Measurements from ENCODE around the gene GRB14. TPM values are rescaled to one million over a fixed set of nuclear protein-coding genes. Genes with fewer than 3 reads are reported as not detected.

Gene GRB14
- total RNA-seq, 1 donor from 2014 or later, result not detected

- H3K4me3 Mint-ChIP-seq (ENCODE audit: low read depth), result no peak overlapping the region
- intact Hi-C loops (cut with micrococcal nuclease), result no loop called here
- H3K9me3 Mint-ChIP-seq, result no peaks in the 10 kb centered on the region
- no peak overlapping the region for H3K27ac Mint-ChIP-seq
- DNase-seq (ENCODE audit: low spot score), result no peak
- no peaks in the 10 kb centered on the region for H3K4me1 Mint-ChIP-seq (ENCODE audit: low read depth)
- no peaks in the 10 kb centered on the region for H3K36me3 Mint-ChIP-seq (ENCODE audit: low read depth)
- H3K27me3 Mint-ChIP-seq (ENCODE audit: low read depth), result no peaks in the 10 kb centered on the region
These were observed 90.8 kb downstream of the GRB14 start for GRCh38 chr2:164530464-164530863.

GRCh38 chr2:164523726-164524125 is 97.6 kb downstream of the GRB14 start:
- H3K27ac Mint-ChIP-seq, result no peak overlapping the region
- no peaks in the 10 kb centered on the region for H3K4me1 Mint-ChIP-seq (ENCODE audit: low read depth)
- no peak overlapping the region for H3K4me3 Mint-ChIP-seq (ENCODE audit: low read depth)
- H3K36me3 Mint-ChIP-seq (ENCODE audit: low read depth), result no peaks in the 10 kb centered on the region
- peaks cover 7% of the 10 kb centered on the region for H3K9me3 Mint-ChIP-seq
- DNase-seq (ENCODE audit: low spot score), result no peak
- no peaks in the 10 kb centered on the region for H3K27me3 Mint-ChIP-seq (ENCODE audit: low read depth)
- intact Hi-C loops (cut with micrococcal nuclease), result no loop called here

- no peaks in the 10 kb centered on the region for H3K27me3 Mint-ChIP-seq (ENCODE audit: low read depth)
- no peaks in the 10 kb centered on the region for H3K4me1 Mint-ChIP-seq (ENCODE audit: low read depth)
- DNase-seq (ENCODE audit: low spot score), result no peak
- H3K36me3 Mint-ChIP-seq (ENCODE audit: low read depth), result no peaks in the 10 kb centered on the region
- peaks cover 15% of the 10 kb centered on the region for H3K9me3 Mint-ChIP-seq
- no peak overlapping the region for H3K27ac Mint-ChIP-seq
- intact Hi-C loops (cut with micrococcal nuclease), result no loop called here
- H3K4me3 Mint-ChIP-seq (ENCODE audit: low read depth), result no peak overlapping the region
These were observed 98.3 kb downstream of the GRB14 start for GRCh38 chr2:164523009-164523408.

- Mint-ChIP-seq H3K27ac (no peak overlapping the region), H3K4me1 (ENCODE audit: low read depth) (no peaks in the 10 kb centered on the region), H3K36me3 (ENCODE audit: low read depth) (no peaks in the 10 kb centered on the region), H3K27me3 (ENCODE audit: low read depth) (no peaks in the 10 kb centered on the region), H3K4me3 (ENCODE audit: low read depth) (no peak overlapping the region), H3K9me3 (peaks cover 15% of the 10 kb centered on the region)
- intact Hi-C loops (cut with micrococcal nuclease), result no loop called here
- no peak for DNase-seq (ENCODE audit: low spot score)
These were observed 98.7 kb downstream of the GRB14 start for GRCh38 chr2:164522561-164522981.

- no peak overlapping the region for H3K27ac Mint-ChIP-seq
- intact Hi-C loops (cut with micrococcal nuclease), result no loop called here
- no peaks in the 10 kb centered on the region for H3K4me1 Mint-ChIP-seq (ENCODE audit: low read depth)
- H3K36me3 Mint-ChIP-seq (ENCODE audit: low read depth), result no peaks in the 10 kb centered on the region
- no peak for DNase-seq (ENCODE audit: low spot score)
- no peaks in the 10 kb centered on the region for H3K27me3 Mint-ChIP-seq (ENCODE audit: low read depth)
- peaks cover 30% of the 10 kb centered on the region for H3K9me3 Mint-ChIP-seq
- H3K4me3 Mint-ChIP-seq (ENCODE audit: low read depth), result no peak overlapping the region
These were observed 105.5 kb downstream of the GRB14 start for GRCh38 chr2:164515734-164516133.

- H3K27ac Mint-ChIP-seq, result no peak overlapping the region
- intact Hi-C loops (cut with micrococcal nuclease), result no loop called here
- no peaks in the 10 kb centered on the region for H3K27me3 Mint-ChIP-seq (ENCODE audit: low read depth)
These were observed 106.3 kb downstream of the GRB14 start for GRCh38 chr2:164515030-164515429.

GRCh38 chr2:164514491-164514890 is 106.8 kb downstream of the GRB14 start:
- peaks cover 30% of the 10 kb centered on the region for H3K9me3 Mint-ChIP-seq

More at GRCh38 chr2:164515030-164515429, 106.3 kb downstream of the GRB14 start:
- no peaks in the 10 kb centered on the region for H3K4me1 Mint-ChIP-seq (ENCODE audit: low read depth)
- peaks cover 30% of the 10 kb centered on the region for H3K9me3 Mint-ChIP-seq
- no peak for DNase-seq (ENCODE audit: low spot score)
- no peak overlapping the region for H3K4me3 Mint-ChIP-seq (ENCODE audit: low read depth)
- no peaks in the 10 kb centered on the region for H3K36me3 Mint-ChIP-seq (ENCODE audit: low read depth)

GRCh38 chr2:164512871-164513270 is 108.4 kb downstream of the GRB14 start:
- H3K4me3 Mint-ChIP-seq (ENCODE audit: low read depth), result no peak overlapping the region
- no peak overlapping the region for H3K27ac Mint-ChIP-seq
- no peak for DNase-seq (ENCODE audit: low spot score)
- H3K36me3 Mint-ChIP-seq (ENCODE audit: low read depth), result no peaks in the 10 kb centered on the region
- intact Hi-C loops (cut with micrococcal nuclease), result no loop called here
- no peaks in the 10 kb centered on the region for H3K27me3 Mint-ChIP-seq (ENCODE audit: low read depth)
- H3K9me3 Mint-ChIP-seq, result peaks cover 15% of the 10 kb centered on the region
- no peaks in the 10 kb centered on the region for H3K4me1 Mint-ChIP-seq (ENCODE audit: low read depth)

More at GRCh38 chr2:164514491-164514890, 106.8 kb downstream of the GRB14 start:
- Mint-ChIP-seq H3K4me3 (ENCODE audit: low read depth) (no peak overlapping the region), H3K36me3 (ENCODE audit: low read depth) (no peaks in the 10 kb centered on the region), H3K27ac (no peak overlapping the region), H3K27me3 (ENCODE audit: low read depth) (no peaks in the 10 kb centered on the region), H3K4me1 (ENCODE audit: low read depth) (no peaks in the 10 kb centered on the region)
- intact Hi-C loops (cut with micrococcal nuclease), result no loop called here
- no peak for DNase-seq (ENCODE audit: low spot score)

GRCh38 chr2:164511738-164512137 is 109.5 kb downstream of the GRB14 start:
- H3K4me1 Mint-ChIP-seq (ENCODE audit: low read depth), result no peaks in the 10 kb centered on the region
- no peak for DNase-seq (ENCODE audit: low spot score)
- no peaks in the 10 kb centered on the region for H3K27me3 Mint-ChIP-seq (ENCODE audit: low read depth)
- H3K27ac Mint-ChIP-seq, result no peak overlapping the region
- no peak overlapping the region for H3K4me3 Mint-ChIP-seq (ENCODE audit: low read depth)
- no peaks in the 10 kb centered on the region for H3K36me3 Mint-ChIP-seq (ENCODE audit: low read depth)
- intact Hi-C loops (cut with micrococcal nuclease), result no loop called here
- peaks cover 15% of the 10 kb centered on the region for H3K9me3 Mint-ChIP-seq

GRCh38 chr2:164510895-164511294 is 110.4 kb downstream of the GRB14 start:
- H3K4me1 Mint-ChIP-seq (ENCODE audit: low read depth), result no peaks in the 10 kb centered on the region
- no peaks in the 10 kb centered on the region for H3K27me3 Mint-ChIP-seq (ENCODE audit: low read depth)
- no peaks in the 10 kb centered on the region for H3K36me3 Mint-ChIP-seq (ENCODE audit: low read depth)
- peaks cover 15% of the 10 kb centered on the region for H3K9me3 Mint-ChIP-seq
- intact Hi-C loops (cut with micrococcal nuclease), result no loop called here
- H3K27ac Mint-ChIP-seq, result no peak overlapping the region
- H3K4me3 Mint-ChIP-seq (ENCODE audit: low read depth), result no peak overlapping the region
- DNase-seq (ENCODE audit: low spot score), result no peak

GRCh38 chr2:164509137-164509877 is 112.0 kb downstream of the GRB14 start:
- intact Hi-C loops (cut with micrococcal nuclease), result no loop called here
- no peak for DNase-seq (ENCODE audit: low spot score)
- Mint-ChIP-seq H3K9me3 (peaks cover 4% of the 10 kb centered on the region), H3K36me3 (ENCODE audit: low read depth) (no peaks in the 10 kb centered on the region), H3K27ac (no peak overlapping the region), H3K4me1 (ENCODE audit: low read depth) (no peaks in the 10 kb centered on the region), H3K27me3 (ENCODE audit: low read depth) (no peaks in the 10 kb centered on the region), H3K4me3 (ENCODE audit: low read depth) (no peak overlapping the region)

GRCh38 chr2:164504253-164504652 is 117.0 kb downstream of the GRB14 start:
- no peak for DNase-seq (ENCODE audit: low spot score)
- intact Hi-C loops (cut with micrococcal nuclease), result no loop called here
- H3K27me3 Mint-ChIP-seq (ENCODE audit: low read depth), result no peaks in the 10 kb centered on the region
- H3K27ac Mint-ChIP-seq, result no peak overlapping the region
- H3K4me3 Mint-ChIP-seq (ENCODE audit: low read depth), result no peak overlapping the region
- no peaks in the 10 kb centered on the region for H3K36me3 Mint-ChIP-seq (ENCODE audit: low read depth)
- H3K4me1 Mint-ChIP-seq (ENCODE audit: low read depth), result no peaks in the 10 kb centered on the region
- no peaks in the 10 kb centered on the region for H3K9me3 Mint-ChIP-seq

GRCh38 chr2:164498836-164499235 is 122.4 kb downstream of the GRB14 start:
- no peak overlapping the region for H3K4me3 Mint-ChIP-seq (ENCODE audit: low read depth)
- intact Hi-C loops (cut with micrococcal nuclease), result no loop called here
- no peaks in the 10 kb centered on the region for H3K4me1 Mint-ChIP-seq (ENCODE audit: low read depth)
- H3K27me3 Mint-ChIP-seq (ENCODE audit: low read depth), result no peaks in the 10 kb centered on the region
- no peak overlapping the region for H3K27ac Mint-ChIP-seq
- DNase-seq (ENCODE audit: low spot score), result no peak
- no peaks in the 10 kb centered on the region for H3K9me3 Mint-ChIP-seq
- no peaks in the 10 kb centered on the region for H3K36me3 Mint-ChIP-seq (ENCODE audit: low read depth)
